SK-N-MC (cell line): ENCODE results near the gene ZG16B.

Source experiments
- EZH2 ChIP-seq: fragments of 200-600 bp; sonication (generic); IDR thresholded peaks from one replicate; pipeline ENCODE4 v1.6.1; 2017; ENCODE audit warnings: antibody characterized with exemption
- POLR2AphosphoS5 ChIP-seq: IDR thresholded peaks from 2 replicates; pipeline ENCODE4 v1.6.1; 2012; ENCODE audit warnings: mild to moderate bottlenecking, low read depth, low read length, borderline replicate concordance

DNA sequence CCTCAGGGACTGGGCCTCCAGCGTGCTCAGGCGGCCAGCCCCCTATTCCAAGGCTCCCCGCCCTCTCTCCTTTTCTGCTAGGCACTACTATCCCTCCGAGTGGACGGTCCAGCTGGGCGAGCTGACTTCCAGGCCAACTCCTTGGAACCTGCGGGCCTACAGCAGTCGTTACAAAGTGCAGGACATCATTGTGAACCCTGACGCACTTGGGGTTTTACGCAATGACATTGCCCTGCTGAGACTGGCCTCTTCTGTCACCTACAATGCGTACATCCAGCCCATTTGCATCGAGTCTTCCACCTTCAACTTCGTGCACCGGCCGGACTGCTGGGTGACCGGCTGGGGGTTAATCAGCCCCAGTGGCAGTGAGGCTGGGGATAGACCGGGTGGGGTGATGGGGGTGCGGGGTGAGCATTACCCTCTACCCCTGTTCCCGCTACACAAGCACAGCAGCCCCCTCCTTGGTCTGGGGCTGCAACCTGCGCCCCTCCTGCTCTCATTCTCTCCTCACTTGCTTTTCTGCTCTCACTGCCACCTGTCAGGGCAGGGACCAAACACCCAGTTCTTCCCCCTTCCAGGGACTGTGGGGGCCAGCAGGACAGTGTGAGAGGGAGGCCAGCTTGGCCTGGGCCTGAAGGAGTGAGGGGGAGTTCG is 30.8 kb upstream of the ZG16B start:
- TF ChIP-seq EZH2 (no peak), POLR2AphosphoS5 (no peak)
